GM21717 (cell line): ENCODE data around the gene SERPINB7.

Experiments used
- ATAC-seq: cut with Tn5 transposase; IDR thresholded peaks from one replicate; pipeline ENCODE4 v1.9.1; 2021; ENCODE audit warnings: mild to moderate bottlenecking, moderate library complexity; ENCODE audit not compliant: unreplicated experiment

Gene SERPINB7

DNA sequence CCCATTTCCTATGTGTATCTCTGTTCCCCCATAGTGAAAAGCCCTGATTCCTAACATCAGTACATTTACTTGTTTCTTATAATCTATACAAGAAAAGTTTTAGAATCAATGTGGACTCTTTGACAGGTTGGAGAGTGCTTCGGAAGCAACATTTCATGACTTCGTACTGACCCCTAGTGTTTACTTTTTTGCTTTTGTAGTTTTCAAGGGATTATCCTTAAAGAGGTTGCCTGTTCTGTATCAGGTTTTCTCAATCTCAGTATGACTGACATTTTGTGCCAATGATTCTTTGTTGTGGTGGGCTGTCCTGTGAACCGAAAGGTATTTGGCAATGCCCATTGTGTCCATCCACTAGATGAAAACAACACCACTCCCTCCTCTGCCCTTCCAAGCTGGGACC lies 69.0 kb downstream of the SERPINB7 start:
- ATAC-seq, result no peak

DNA sequence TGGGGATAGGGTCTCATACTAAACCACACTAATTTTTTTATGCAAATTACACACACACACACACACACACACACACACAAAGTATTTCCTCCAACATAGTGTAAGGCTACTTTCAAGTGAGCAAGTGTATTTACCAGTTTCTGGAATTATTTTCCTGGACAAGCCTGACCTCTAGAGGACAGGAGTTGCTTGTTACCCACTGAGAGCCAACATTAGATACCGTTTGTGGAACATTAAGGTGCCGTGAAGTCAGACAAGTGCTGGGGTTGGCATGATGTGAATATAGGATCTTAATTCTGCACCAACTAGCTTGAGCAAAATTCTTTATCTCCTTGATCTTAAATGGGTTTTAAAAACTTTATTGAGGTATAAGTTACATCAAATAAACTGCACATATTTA lies 72.9 kb downstream of the SERPINB7 start:
- no peak for ATAC-seq

DNA sequence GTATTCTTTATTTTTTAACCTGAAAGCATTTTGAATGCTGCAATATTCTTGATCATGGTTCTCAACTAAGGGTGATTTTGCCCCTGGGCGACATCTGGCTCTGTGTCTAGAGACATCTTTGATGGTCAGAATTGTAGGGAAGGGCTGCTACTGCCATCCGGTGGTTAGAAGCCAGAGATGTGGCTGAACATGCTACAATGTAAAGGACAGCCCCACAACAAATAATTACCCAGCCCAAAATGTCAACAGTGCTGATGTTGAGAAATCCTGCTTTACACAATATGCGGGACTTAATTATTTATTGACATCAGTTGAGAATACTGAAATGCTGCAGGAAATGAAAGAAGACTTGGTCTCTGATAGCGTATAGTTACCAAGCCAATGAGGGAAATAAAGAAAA lies 74.8 kb downstream of the SERPINB7 start:
- no peak for ATAC-seq

DNA sequence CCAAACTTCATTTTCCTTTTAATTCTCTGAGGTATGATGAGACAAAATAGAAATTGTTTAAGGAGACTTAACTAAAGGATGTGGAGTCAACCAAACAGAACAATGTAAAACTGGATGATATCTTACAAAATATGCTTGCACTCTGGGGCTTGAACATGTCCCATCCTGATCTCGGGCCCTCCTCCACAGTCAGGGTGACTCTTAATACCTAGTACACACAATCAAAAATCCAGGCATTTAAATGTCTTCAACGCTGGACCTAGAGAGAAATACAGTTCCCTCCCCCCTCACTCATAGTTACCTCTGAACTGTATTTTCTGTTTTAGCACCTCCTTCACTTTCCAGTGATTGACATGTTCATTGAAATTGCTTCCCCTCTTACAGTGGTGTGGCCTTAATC lies 75.4 kb downstream of the SERPINB7 start:
- no peak for ATAC-seq
